ACHN (cell line): Measurements from ENCODE around the gene C6orf163.

ENCODE experiments used
- DNase-seq: peaks from one replicate; pipeline ENCODE4 v3.0.0-alpha.2; 2015
- in situ Hi-C: cut with HindIII; loops from 2 replicates; pipeline ENCODE4 v1.10.0; 2017; ENCODE audit warnings: low sequenced_read_pairs, low pct_ligation_motif_present, low pct_unique_long_range_greater_than_20kb

C6orf163 gene

GRCh38 chr6:87349896-87350295, 5.3 kb downstream of the C6orf163 start:
- in situ Hi-C loops, result no loop called here
- no peak for DNase-seq

- DNase-seq, result no peak
- in situ Hi-C loops, result no loop called here
Measured at GRCh38 chr6:87350516-87350915, 5.9 kb downstream of the C6orf163 start.

GRCh38 chr6:87351583-87351982, 7.0 kb downstream of the C6orf163 start:
- no peak for DNase-seq
- in situ Hi-C loops, result no loop called here

GRCh38 chr6:87356181-87356580, 11.6 kb downstream of the C6orf163 start:
- in situ Hi-C loops, result no loop called here

GRCh38 chr6:87357479-87358196, 13.0 kb downstream of the C6orf163 start:
- DNase-seq, result no peak
- in situ Hi-C loops, result no loop called here

More at GRCh38 chr6:87356181-87356580, 11.6 kb downstream of the C6orf163 start:
- no peak for DNase-seq

- no peak for DNase-seq
- in situ Hi-C loops, result no loop called here
Measured at GRCh38 chr6:87364602-87365252, 20.1 kb downstream of the C6orf163 start.

- no peak for DNase-seq
Measured at GRCh38 chr6:87366072-87366827, 21.6 kb downstream of the C6orf163 start.

GRCh38 chr6:87366899-87367298, 22.3 kb downstream of the C6orf163 start:
- in situ Hi-C loops, result no loop called here
- no peak for DNase-seq

More at GRCh38 chr6:87366072-87366827, 21.6 kb downstream of the C6orf163 start:
- in situ Hi-C loops, result no loop called here

GRCh38 chr6:87373377-87373776, 28.8 kb downstream of the C6orf163 start:
- in situ Hi-C loops, result no loop called here
- no peak for DNase-seq

- in situ Hi-C loops, result no loop called here
- no peak for DNase-seq
Measured at GRCh38 chr6:87375315-87375714, 30.7 kb downstream of the C6orf163 start.

GRCh38 chr6:87376643-87377042, 32.0 kb downstream of the C6orf163 start:
- no peak for DNase-seq

GRCh38 chr6:87378947-87379346, 34.3 kb downstream of the C6orf163 start:
- in situ Hi-C loops, result no loop called here
- no peak for DNase-seq

More at GRCh38 chr6:87376643-87377042, 32.0 kb downstream of the C6orf163 start:
- in situ Hi-C loops, result no loop called here

- in situ Hi-C loops, result no loop called here
- no peak for DNase-seq
Measured at GRCh38 chr6:87382861-87383260, 38.2 kb downstream of the C6orf163 start.

GRCh38 chr6:87384038-87384437, 39.4 kb downstream of the C6orf163 start:
- no peak for DNase-seq
- in situ Hi-C loops, result no loop called here

- no peak for DNase-seq
- in situ Hi-C loops, result no loop called here
Measured at GRCh38 chr6:87384449-87384848, 39.8 kb downstream of the C6orf163 start.

- in situ Hi-C loops, result no loop called here
- peak; percentile 39 for DNase-seq
Measured at GRCh38 chr6:87391334-87391733, 46.7 kb downstream of the C6orf163 start.

- DNase-seq, result peak; percentile 66
- in situ Hi-C loops, result no loop called here
Measured at GRCh38 chr6:87393026-87393622, 48.5 kb downstream of the C6orf163 start.

GRCh38 chr6:87395431-87395830, 50.8 kb downstream of the C6orf163 start:
- in situ Hi-C loops, result no loop called here
- no peak for DNase-seq
